GM12878 (cell line): ENCODE data around the gene TSPAN31. TPM values are rescaled to one million over a fixed set of nuclear protein-coding genes. Genes with fewer than 3 reads are reported as not detected.

Experiments
- ATAC-seq: fragments of 200-7000 bp; cut with Tn5 transposase; 3 replicates; pipeline ENCODE4 v1.9.1; 2020; ENCODE audit warnings: mild to moderate bottlenecking, moderate library complexity
- BruUV-seq: library from RNA; stranded (reverse); fragments of 400-500 nt; replicated peaks from 2 replicates; lab custom pipeline; 2021; lab: Mats Ljungman, UMichigan
- CTCF ChIA-PET: fragments of 300-600 bp; sonication (Branson Sonifier 250); formaldehyde crosslinking; extraction: SDS; loops from one replicate; lab custom pipeline; 2021; ENCODE audit warnings: inconsistent platforms; lab: Yijun Ruan, JAX
- POLR2A ChIA-PET: fragments of 350-600 bp; formaldehyde crosslinking; extraction: SDS; loops from one replicate; lab custom pipeline; 2021; ENCODE audit warnings: inconsistent platforms; lab: Charles Lee
- RAD21 ChIA-PET: fragments of 300-600 bp; sonication (Branson Sonifier 250); formaldehyde crosslinking; loops from one replicate; lab custom pipeline; 2023; ENCODE audit warnings: antibody characterized with exemption; ENCODE audit not compliant: unreplicated experiment; lab: Charles Lee
- SMC1A ChIA-PET: fragments of 300-600 bp; sonication (Branson Sonifier 250); formaldehyde crosslinking; loops from one replicate; lab custom pipeline; 2023; ENCODE audit not compliant: unreplicated experiment, uncharacterized antibody; lab: Charles Lee
- DNase-seq: peaks from one replicate; pipeline ENCODE4 v3.0.0-alpha.2; 2011; ENCODE audit warnings: low read depth, low spot score
- FAIRE-seq: peaks from 3 replicates; lab custom pipeline; 2011; peaks lifted over from hg19 to GRCh38; lab: Jason Lieb, UNC
- H2AFZ ChIP-seq: 2 replicates; pipeline ENCODE4 v1.6.0; 2011; ENCODE audit warnings: low read depth, low read length, control low read depth; ENCODE audit not compliant: control insufficient read depth
- H3K27ac ChIP-seq: 2 replicates; pipeline ENCODE4 v1.5.1; 2011; ENCODE audit warnings: control low read depth; ENCODE audit not compliant: control insufficient read depth, insufficient read depth
- H3K27me3 ChIP-seq, 2 experiments: replicated peaks in 1 of 2; 2 replicates each; pipeline versions ENCODE4 v1.6.0 to v1.6.1; 2011; ENCODE audit warnings: low read length in 1 of 2; ENCODE audit not compliant: control insufficient read depth in 2 of 2, insufficient read depth in 2 of 2
- H3K36me3 ChIP-seq, 2 experiments: 2 replicates each; pipeline ENCODE4 v1.5.1; 2011; ENCODE audit warnings: low read length in 1 of 2; ENCODE audit not compliant: control insufficient read depth in 2 of 2, insufficient read depth in 2 of 2
- H3K4me1 ChIP-seq: 2 replicates; pipeline ENCODE4 v1.6.1; 2011; ENCODE audit warnings: mild to moderate bottlenecking, low read length, moderate library complexity, mixed read lengths; ENCODE audit not compliant: control insufficient read depth, insufficient read depth
- H3K4me2 ChIP-seq: 2 replicates; pipeline ENCODE4 v1.6.0; 2011; ENCODE audit warnings: control low read depth; ENCODE audit not compliant: control insufficient read depth, insufficient read depth
- H3K4me3 ChIP-seq: fragments of 200-600 bp; sonication (generic); 2 replicates; pipeline ENCODE4 v1.5.1; 2016
- H3K79me2 ChIP-seq: 2 replicates; pipeline ENCODE4 v1.6.0; 2011; ENCODE audit warnings: low read length; ENCODE audit not compliant: control insufficient read depth, insufficient read depth
- H3K9ac ChIP-seq: 2 replicates; pipeline ENCODE4 v1.8.0; 2011; ENCODE audit warnings: low read length, control low read depth, mixed read lengths; ENCODE audit not compliant: control insufficient read depth, insufficient read depth
- H3K9me3 ChIP-seq: replicated peaks from 3 replicates; pipeline ENCODE4 v1.5.1; 2011; ENCODE audit warnings: mild to moderate bottlenecking, low read length; ENCODE audit not compliant: control insufficient read depth, insufficient read depth
- H4K20me1 ChIP-seq: 2 replicates; pipeline ENCODE4 v1.6.0; 2011; ENCODE audit not compliant: control insufficient read depth, insufficient read depth
- ATF7 ChIP-seq: fragments of 450-650 bp; IDR thresholded peaks from 2 replicates; pipeline ENCODE4 v1.6.1; 2016; ENCODE audit warnings: low read depth, mild to moderate bottlenecking
- BACH1 ChIP-seq: fragments of 450-650 bp; IDR thresholded peaks from 2 replicates; pipeline ENCODE4 v1.6.1; 2017; ENCODE audit warnings: mild to moderate bottlenecking, borderline replicate concordance
- CHD1 ChIP-seq: IDR thresholded peaks from 2 replicates; pipeline ENCODE4 v1.6.1; 2012; ENCODE audit warnings: low read depth, low read length, improper control_type of control experiment
- CHD2 ChIP-seq: IDR thresholded peaks from 2 replicates; pipeline ENCODE4 v1.6.1; 2011; ENCODE audit warnings: low read depth, low read length, improper control_type of control experiment, borderline replicate concordance
- GATAD2B ChIP-seq: fragments of 450-650 bp; conservative IDR thresholded peaks from 2 replicates; pipeline ENCODE4 v1.6.1; 2017; ENCODE audit warnings: low read depth, mild to moderate bottlenecking, moderate library complexity
- HCFC1 ChIP-seq: fragments of 150-350 bp; IDR thresholded peaks from 2 replicates; pipeline ENCODE4 v1.6.1; 2014; ENCODE audit warnings: low read length
- HDAC2 ChIP-seq: fragments of 200-600 bp; sonication (generic); IDR thresholded peaks from 2 replicates; pipeline ENCODE4 v1.6.1; 2017
- KLF5 ChIP-seq: fragments of 450-650 bp; IDR thresholded peaks from 2 replicates; pipeline ENCODE4 v1.6.1; 2014; ENCODE audit warnings: mild to moderate bottlenecking; ENCODE audit not compliant: partially characterized antibody
- MTA2 ChIP-seq: fragments of 450-650 bp; IDR thresholded peaks from 2 replicates; pipeline ENCODE4 v1.6.1; 2016; ENCODE audit warnings: low read depth, mild to moderate bottlenecking, moderate library complexity
- MXI1 ChIP-seq: fragments of 150-350 bp; IDR thresholded peaks from 2 replicates; pipeline ENCODE4 v1.6.1; 2011; ENCODE audit warnings: low read depth, mild to moderate bottlenecking, inconsistent platforms, low read length, improper control_type of control experiment
- MYB ChIP-seq: fragments of 150-350 bp; IDR thresholded peaks from 2 replicates; pipeline ENCODE4 v1.6.1; 2014; ENCODE audit warnings: mild to moderate bottlenecking, low read depth, low read length, borderline replicate concordance
- NFIC ChIP-seq: IDR thresholded peaks from 2 replicates; pipeline ENCODE4 v1.6.1; 2012; ENCODE audit warnings: low read depth, mild to moderate bottlenecking, inconsistent platforms, low read length, moderate library complexity
- NR2F1 ChIP-seq: fragments of 450-650 bp; conservative IDR thresholded peaks from 2 replicates; pipeline ENCODE4 v1.6.1; 2017; ENCODE audit warnings: mild to moderate bottlenecking
- PAX8 ChIP-seq: fragments of 450-650 bp; IDR thresholded peaks from 2 replicates; pipeline ENCODE4 v1.6.1; 2017; ENCODE audit warnings: mild to moderate bottlenecking, moderate library complexity
- POLR2AphosphoS5 ChIP-seq: IDR thresholded peaks from 2 replicates; pipeline ENCODE4 v1.6.1; 2011; ENCODE audit warnings: mild to moderate bottlenecking, low read length, inconsistent platforms
- SREBF1 ChIP-seq: IDR thresholded peaks from 2 replicates; pipeline ENCODE4 v1.6.1; 2012; ENCODE audit warnings: mild to moderate bottlenecking, low read length
- TCF7 ChIP-seq: IDR thresholded peaks from 2 replicates; pipeline ENCODE4 v1.6.1; 2014; ENCODE audit warnings: antibody characterized with exemption, borderline replicate concordance
- WGBS: methylation state at CpG from one replicate; pipeline ENCODE4 v1.1.6; 2016; ENCODE audit warnings: low lambda C conversion rate; ENCODE audit not compliant: insufficient replicate concordance, insufficient coverage; ENCODE audit errors: missing lambda C conversion rate; 5-methylcytosine and 5-hydroxymethylcytosine counted together
- in situ Hi-C: fragments of 300-500 bp; cut with MboI; formaldehyde crosslinking; loops from 9 replicates; pipeline ENCODE4 v1.14.3; 2018; ENCODE audit warnings: mixed read lengths
- intact Hi-C: fragments of 100-400 bp; cut with micrococcal nuclease; formaldehyde crosslinking; loops from one replicate; pipeline ENCODE4 v1.14.2; 2022; ENCODE audit not compliant: unreplicated experiment
- polyA plus RNA-seq, 11 experiments: library from polyadenylated mRNA; depleted of rRNA in 4 of 11; unstranded in 6 of 11; stranded (reverse) in 5 of 11; fragments of >200 nt; fragmentation: Nextera tagmentation in 4 of 11; fragmentation: Illumina TruSeq in 1 of 11; extraction: Ambion mirVana in 4 of 11; extraction: Trizol in 1 of 11; gene quantifications; 1 replicate in 1 of 11; 2 replicates in 10 of 11; pipeline versions ENCODE4 v1.2.1 to v1.2.3, GENCODE V29; 2011 to 2016; ENCODE audit warnings: inconsistent platforms in 2 of 11, missing spikeins in 2 of 11, low read depth in 1 of 11
- total RNA-seq, 4 experiments: library from RNA; depleted of rRNA in 3 of 4; stranded (reverse); fragments of >200 nt in 3 of 4; fragmentation: Illumina TruSeq in 1 of 4; extraction: Trizol in 1 of 4; gene quantifications; 2 replicates each; pipeline versions ENCODE4 v1.2.1 to v1.2.3, GENCODE V29; 2013 to 2021
- TF ChIP-seq, protein P1 (sequence below): fragments of 450-650 bp; IDR thresholded peaks from 2 replicates; pipeline ENCODE4 v1.6.1; 2017; ENCODE audit warnings: mild to moderate bottlenecking, low read depth, inconsistent platforms; ENCODE audit not compliant: poor library complexity, severe bottlenecking
- TF ChIP-seq, protein P2 (sequence below): fragments of 450-650 bp; conservative IDR thresholded peaks from 2 replicates; pipeline ENCODE4 v1.6.1; 2017; ENCODE audit warnings: mild to moderate bottlenecking, moderate library complexity

The TSPAN31 gene
- total and polyA plus RNA-seq, 10 of the 15 experiments (the other 5 are each of a cell fraction or from before 2014, with no cell fraction given), result 11.8 to 32.2 (median 24.7) TPM

DNA sequence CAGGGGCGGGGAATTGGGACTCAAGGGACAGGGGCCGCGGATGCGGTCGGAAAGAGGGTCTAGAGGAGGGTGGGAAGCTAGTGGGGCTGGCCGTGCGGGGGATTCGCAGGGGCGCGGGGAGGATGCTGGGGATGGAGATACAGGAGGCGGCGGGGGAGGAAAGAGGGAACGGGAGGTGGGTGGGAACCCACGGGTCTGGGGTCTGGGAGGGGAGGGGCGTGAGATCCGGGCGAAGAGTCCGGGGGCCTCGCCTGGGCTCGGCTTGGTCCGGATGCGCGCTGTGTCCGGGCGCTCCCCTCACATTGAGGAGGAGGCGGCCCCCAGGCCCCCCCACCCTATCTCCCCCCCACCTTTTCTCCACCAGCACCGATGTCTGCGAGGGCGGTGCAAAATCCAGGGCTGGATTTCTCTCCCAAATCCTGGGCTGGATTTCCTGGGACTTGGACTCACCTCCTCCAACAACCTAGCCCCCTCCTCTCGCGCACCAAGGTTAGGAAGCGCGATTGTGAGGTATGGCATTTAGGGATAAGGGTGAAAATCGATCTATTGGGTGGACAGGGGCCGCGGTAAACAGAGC is 6.1 kb upstream of the TSPAN31 start, which contains the start of gene AGAP2:
Gene AGAP2 (minus strand): TSS at position 82 of the 577 bp plus-strand sequence. CDS start 496 bp downstream, outside the sequence.
- no peaks in the 10 kb centered on the region; a peak in 1 of 4 replicates for H3K36me3 ChIP-seq
- FAIRE-seq, result no peak
- ChIA-PET RAD21 (no interaction called here), POLR2A (no interaction called here), SMC1A (no interaction called here), CTCF (interaction anchor here (3.8 kb wide), 1 partner anchor 154 kb away, joined by 22 read pairs; no protein-coding TSS in a partner anchor)
- no peak within 1 kb of the TSS for H3K4me3 ChIP-seq
- no peaks in the 10 kb centered on the region for H4K20me1 ChIP-seq
- intact Hi-C loops (no loop called here), in situ Hi-C loops (no loop called here)
- 97% methylated on average over 9 of the region's 36 CpGs for WGBS
- H2AFZ ChIP-seq, result no peak within 1 kb of the TSS
- no peak within 1 kb of the TSS for H3K9ac ChIP-seq
- no peak within 1 kb of the TSS for H3K27ac ChIP-seq
- no peak within 1 kb of the TSS for H3K4me2 ChIP-seq
- peaks cover 12% of the 10 kb centered on the region for H3K4me1 ChIP-seq
- ATAC-seq, result no peak
- peaks cover 18% of the 10 kb centered on the region for H3K79me2 ChIP-seq
- TF ChIP-seq KLF5 (no peak), CHD1 (no peak), SREBF1 (no peak), GATAD2B (no peak), HCFC1 (no peak), CHD2 (no peak), POLR2AphosphoS5 (no peak), BACH1 (no peak), MYB (no peak), NR2F1 (no peak), ATF7 (no peak), MTA2 (no peak), TCF7 (no peak), HDAC2 (no peak), PAX8 (no peak), NFIC (no peak), MXI1 (no peak)
- TF ChIP-seq, protein P1, sequence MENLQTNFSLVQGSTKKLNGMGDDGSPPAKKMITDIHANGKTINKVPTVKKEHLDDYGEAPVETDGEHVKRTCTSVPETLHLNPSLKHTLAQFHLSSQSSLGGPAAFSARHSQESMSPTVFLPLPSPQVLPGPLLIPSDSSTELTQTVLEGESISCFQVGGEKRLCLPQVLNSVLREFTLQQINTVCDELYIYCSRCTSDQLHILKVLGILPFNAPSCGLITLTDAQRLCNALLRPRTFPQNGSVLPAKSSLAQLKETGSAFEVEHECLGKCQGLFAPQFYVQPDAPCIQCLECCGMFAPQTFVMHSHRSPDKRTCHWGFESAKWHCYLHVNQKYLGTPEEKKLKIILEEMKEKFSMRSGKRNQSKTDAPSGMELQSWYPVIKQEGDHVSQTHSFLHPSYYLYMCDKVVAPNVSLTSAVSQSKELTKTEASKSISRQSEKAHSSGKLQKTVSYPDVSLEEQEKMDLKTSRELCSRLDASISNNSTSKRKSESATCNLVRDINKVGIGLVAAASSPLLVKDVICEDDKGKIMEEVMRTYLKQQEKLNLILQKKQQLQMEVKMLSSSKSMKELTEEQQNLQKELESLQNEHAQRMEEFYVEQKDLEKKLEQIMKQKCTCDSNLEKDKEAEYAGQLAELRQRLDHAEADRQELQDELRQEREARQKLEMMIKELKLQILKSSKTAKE, result no peak
- TF ChIP-seq, protein P2, sequence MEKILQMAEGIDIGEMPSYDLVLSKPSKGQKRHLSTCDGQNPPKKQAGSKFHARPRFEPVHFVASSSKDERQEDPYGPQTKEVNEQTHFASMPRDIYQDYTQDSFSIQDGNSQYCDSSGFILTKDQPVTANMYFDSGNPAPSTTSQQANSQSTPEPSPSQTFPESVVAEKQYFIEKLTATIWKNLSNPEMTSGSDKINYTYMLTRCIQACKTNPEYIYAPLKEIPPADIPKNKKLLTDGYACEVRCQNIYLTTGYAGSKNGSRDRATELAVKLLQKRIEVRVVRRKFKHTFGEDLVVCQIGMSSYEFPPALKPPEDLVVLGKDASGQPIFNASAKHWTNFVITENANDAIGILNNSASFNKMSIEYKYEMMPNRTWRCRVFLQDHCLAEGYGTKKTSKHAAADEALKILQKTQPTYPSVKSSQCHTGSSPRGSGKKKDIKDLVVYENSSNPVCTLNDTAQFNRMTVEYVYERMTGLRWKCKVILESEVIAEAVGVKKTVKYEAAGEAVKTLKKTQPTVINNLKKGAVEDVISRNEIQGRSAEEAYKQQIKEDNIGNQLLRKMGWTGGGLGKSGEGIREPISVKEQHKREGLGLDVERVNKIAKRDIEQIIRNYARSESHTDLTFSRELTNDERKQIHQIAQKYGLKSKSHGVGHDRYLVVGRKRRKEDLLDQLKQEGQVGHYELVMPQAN, result no peak
- DNase-seq, result no peak
- no peaks in the 10 kb centered on the region for H3K27me3 ChIP-seq
- no TSS peak for BruUV-seq
- H3K9me3 ChIP-seq, result no peaks in the 10 kb centered on the region
